IPS-18c (cell line): ENCODE results near the gene NEU1.

Experiments used
- H3K4me3 ChIP-seq: 2 replicates; pipeline ENCODE4 v1.7.0; 2013; ENCODE audit warnings: low read depth, mild to moderate bottlenecking, low read length, moderate library complexity; ENCODE audit not compliant: insufficient read depth
- H3K9me3 ChIP-seq: one replicate; pipeline ENCODE4 v1.6.1; 2013; ENCODE audit warnings: mild to moderate bottlenecking, low read length, moderate library complexity; ENCODE audit not compliant: control insufficient read depth, insufficient read depth

The NEU1 gene

GRCh38 chr6:31898383-31899011 is 35.9 kb upstream of the NEU1 start:
- H3K4me3 ChIP-seq, result peak overlapping the region; percentile 72
- H3K9me3 ChIP-seq, result no peaks in the 10 kb centered on the region

- H3K9me3 ChIP-seq, result no peaks in the 10 kb centered on the region
- H3K4me3 ChIP-seq, result peak within 1 kb of the TSS; percentile 72
Measured at GRCh38 chr6:31897612-31898382, 35.2 kb upstream of the NEU1 start, which contains the start of gene EHMT2. TSS of gene EHMT2 (minus strand) at chr6:31897698. CDS start at chr6:31897677, 21 bp downstream.

- Histone ChIP-seq H3K4me3 (peak overlapping the region; percentile 72), H3K9me3 (no peaks in the 10 kb centered on the region)
Measured at GRCh38 chr6:31896856-31897611, 34.4 kb upstream of the NEU1 start.

GRCh38 chr6:31896493-31896855 is 33.9 kb upstream of the NEU1 start:
- peak overlapping the region; percentile 72 for H3K4me3 ChIP-seq

GRCh38 chr6:31892821-31893220 is 30.2 kb upstream of the NEU1 start:
- no peak overlapping the region for H3K4me3 ChIP-seq
- H3K9me3 ChIP-seq, result peaks cover under 1% of the 10 kb centered on the region

More at GRCh38 chr6:31896493-31896855, 33.9 kb upstream of the NEU1 start:
- H3K9me3 ChIP-seq, result no peaks in the 10 kb centered on the region

GRCh38 chr6:31889331-31889972 is 26.8 kb upstream of the NEU1 start:
- Histone ChIP-seq H3K9me3 (peaks cover 2% of the 10 kb centered on the region), H3K4me3 (no peak overlapping the region)

GRCh38 chr6:31888276-31889258 is 25.9 kb upstream of the NEU1 start:
- no peak overlapping the region for H3K4me3 ChIP-seq
- peaks cover 2% of the 10 kb centered on the region for H3K9me3 ChIP-seq

- H3K9me3 ChIP-seq, result peaks cover 2% of the 10 kb centered on the region
- H3K4me3 ChIP-seq, result no peak overlapping the region
Measured at GRCh38 chr6:31887173-31888007, 24.8 kb upstream of the NEU1 start.

GRCh38 chr6:31886541-31886991 is 23.9 kb upstream of the NEU1 start:
- H3K9me3 ChIP-seq, result peaks cover 2% of the 10 kb centered on the region
- H3K4me3 ChIP-seq, result no peak overlapping the region

- peaks cover 2% of the 10 kb centered on the region for H3K9me3 ChIP-seq
Measured at GRCh38 chr6:31884528-31885035, 22.0 kb upstream of the NEU1 start.

GRCh38 chr6:31883676-31884075 is 21.1 kb upstream of the NEU1 start:
- Histone ChIP-seq H3K9me3 (peaks cover 2% of the 10 kb centered on the region), H3K4me3 (no peak overlapping the region)

More at GRCh38 chr6:31884528-31885035, 22.0 kb upstream of the NEU1 start:
- H3K4me3 ChIP-seq, result no peak overlapping the region

- Histone ChIP-seq H3K4me3 (no peak overlapping the region), H3K9me3 (no peaks in the 10 kb centered on the region)
Measured at GRCh38 chr6:31882344-31882743, 19.7 kb upstream of the NEU1 start.

GRCh38 chr6:31881136-31881859 is 18.7 kb upstream of the NEU1 start:
- Histone ChIP-seq H3K9me3 (no peaks in the 10 kb centered on the region), H3K4me3 (no peak overlapping the region)

GRCh38 chr6:31880616-31881015 is 18.0 kb upstream of the NEU1 start:
- no peak overlapping the region for H3K4me3 ChIP-seq
- H3K9me3 ChIP-seq, result no peaks in the 10 kb centered on the region

- H3K4me3 ChIP-seq, result no peak overlapping the region
Measured at GRCh38 chr6:31879901-31880300, 17.3 kb upstream of the NEU1 start.

More at GRCh38 chr6:31879901-31880300, 17.3 kb upstream of the NEU1 start:
- H3K9me3 ChIP-seq, result no peaks in the 10 kb centered on the region
